Suprapubic skin (tissue), 3 donors: ENCODE measurements around the gene CRHBP.

Experiments
- POLR2AphosphoS5 ChIP-seq, 3 donors: sonication (generic); formaldehyde crosslinking; IDR thresholded peaks; one replicate each; pipeline ENCODE4 v1.6.1; 2017; ENCODE audit warnings: antibody characterized with exemption in 3 of 3
- TF ChIP-seq, protein P1 (sequence below), 2 donors: fragments of 200-600 bp in 1 of 2; fragments of 450-650 bp in 1 of 2; sonication (generic) in 1 of 2; IDR thresholded peaks; one replicate each; pipeline ENCODE4 v1.5.1; 2016 to 2019; ENCODE audit warnings: antibody characterized with exemption in 2 of 2, mild to moderate bottlenecking in 1 of 2, moderate library complexity in 1 of 2

DNA sequence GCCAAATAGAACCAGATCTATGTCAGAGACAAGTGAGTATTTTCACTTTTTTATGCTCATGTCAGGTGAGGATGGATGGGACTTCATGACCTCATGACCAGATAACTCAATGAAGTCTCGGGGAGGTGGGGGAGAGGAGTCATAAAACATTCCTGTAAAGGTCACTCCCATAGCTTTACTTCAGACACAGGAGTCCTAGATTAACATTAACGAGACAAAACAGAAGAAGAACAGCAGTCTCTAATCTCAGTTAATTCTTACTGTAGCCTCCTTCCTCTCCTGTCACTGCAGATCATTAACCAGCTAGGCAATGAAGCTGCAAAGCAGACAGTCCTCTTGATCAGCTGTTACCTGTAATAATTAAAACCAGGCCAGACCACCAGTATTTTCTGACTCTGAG, 11.2 kb downstream of the CRHBP start:
- TF ChIP-seq POLR2AphosphoS5 (IDR thresholded peaks at IDR 0.05): no peak
- TF ChIP-seq, protein P1, sequence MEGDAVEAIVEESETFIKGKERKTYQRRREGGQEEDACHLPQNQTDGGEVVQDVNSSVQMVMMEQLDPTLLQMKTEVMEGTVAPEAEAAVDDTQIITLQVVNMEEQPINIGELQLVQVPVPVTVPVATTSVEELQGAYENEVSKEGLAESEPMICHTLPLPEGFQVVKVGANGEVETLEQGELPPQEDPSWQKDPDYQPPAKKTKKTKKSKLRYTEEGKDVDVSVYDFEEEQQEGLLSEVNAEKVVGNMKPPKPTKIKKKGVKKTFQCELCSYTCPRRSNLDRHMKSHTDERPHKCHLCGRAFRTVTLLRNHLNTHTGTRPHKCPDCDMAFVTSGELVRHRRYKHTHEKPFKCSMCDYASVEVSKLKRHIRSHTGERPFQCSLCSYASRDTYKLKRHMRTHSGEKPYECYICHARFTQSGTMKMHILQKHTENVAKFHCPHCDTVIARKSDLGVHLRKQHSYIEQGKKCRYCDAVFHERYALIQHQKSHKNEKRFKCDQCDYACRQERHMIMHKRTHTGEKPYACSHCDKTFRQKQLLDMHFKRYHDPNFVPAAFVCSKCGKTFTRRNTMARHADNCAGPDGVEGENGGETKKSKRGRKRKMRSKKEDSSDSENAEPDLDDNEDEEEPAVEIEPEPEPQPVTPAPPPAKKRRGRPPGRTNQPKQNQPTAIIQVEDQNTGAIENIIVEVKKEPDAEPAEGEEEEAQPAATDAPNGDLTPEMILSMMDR (IDR thresholded peaks at IDR 0.05): no peak
